Measurements from ENCODE around the gene TCN1. TPM values are rescaled to one million over a fixed set of nuclear protein-coding genes. Genes with fewer than 3 reads are reported as not detected.
A peak's percentile ranks its signal among the peaks of the same experiment; 100 is the strongest.
"Not testable (repeated sequence)": the region's sequence is repeated elsewhere in the genome, so short reads cannot be mapped to it uniquely, and the experiment has no call there.

TCN1 gene
- total and polyA plus RNA-seq, 8 donors: 0.10 to 1.8 (median 0.35) TPM; not detected in 2

GRCh38 chr11:59839615-59840014 lies 26.7 kb downstream of the TCN1 start:
- Histone ChIP-seq H3K9me3 (no peaks in the 10 kb centered on the region), H3K27me3 (no peaks in the 10 kb centered on the region), H3K36me3 (no peaks in the 10 kb centered on the region), H3K4me1 (no peaks in the 10 kb centered on the region), H3K4me3 (no peak overlapping the region), H3K27ac (no peak overlapping the region)
- intact Hi-C loops (cut with DNase I): no loop called here
- no peak for ATAC-seq
- no peak for DNase-seq
- TF ChIP-seq CTCF (IDR thresholded peaks at IDR 0.05): no peak

- intact Hi-C loops (cut with DNase I): no loop called here
- no peak for TF ChIP-seq CTCF (IDR thresholded peaks at IDR 0.05)
Measured at GRCh38 chr11:59833602-59834001, 32.7 kb downstream of the TCN1 start.

DNA sequence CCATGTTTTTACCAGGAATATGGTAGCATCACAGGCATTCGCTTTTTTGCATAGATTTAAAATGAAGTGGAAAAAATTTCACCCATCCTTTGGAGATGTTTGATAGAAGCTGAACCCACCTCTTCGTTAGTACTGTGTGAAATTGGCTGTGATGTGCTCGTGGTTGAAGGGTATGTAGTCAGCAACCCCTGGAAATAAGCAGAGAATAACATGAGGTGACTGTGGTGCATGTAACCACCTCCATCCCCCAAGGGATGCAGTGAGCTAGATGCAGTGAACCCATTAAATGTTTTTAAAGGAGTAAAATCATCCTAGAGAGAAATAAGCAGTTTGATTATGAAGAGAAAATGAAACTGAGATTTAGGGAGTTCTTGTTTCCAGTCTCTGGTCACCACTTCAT lies 36.9 kb downstream of the TCN1 start:
- Histone ChIP-seq H3K4me1 (peaks cover 0 to 3% of the 10 kb centered on the region in 2 donors), H3K4me3 (no peak overlapping the region), H3K27me3 (no peaks in the 10 kb centered on the region), H3K36me3 (no peaks in the 10 kb centered on the region), H3K9me3 (no peaks in the 10 kb centered on the region), H3K27ac (no peak overlapping the region)
- ATAC-seq (no peak), DNase-seq (no peak)
- no peak for TF ChIP-seq CTCF (IDR thresholded peaks at IDR 0.05)
- intact Hi-C loops (cut with DNase I): no loop called here

More at GRCh38 chr11:59833602-59834001, 32.7 kb downstream of the TCN1 start:
- ATAC-seq (no peak), DNase-seq (no peak)
- no peaks in the 10 kb centered on the region for H3K27me3 ChIP-seq
- no peak overlapping the region for H3K27ac ChIP-seq
- H3K36me3 ChIP-seq: no peaks in the 10 kb centered on the region
- H3K9me3 ChIP-seq: no peaks in the 10 kb centered on the region
- peaks cover 0 to 3% of the 10 kb centered on the region in 2 donors for H3K4me1 ChIP-seq
- H3K4me3 ChIP-seq: no peak overlapping the region

DNA sequence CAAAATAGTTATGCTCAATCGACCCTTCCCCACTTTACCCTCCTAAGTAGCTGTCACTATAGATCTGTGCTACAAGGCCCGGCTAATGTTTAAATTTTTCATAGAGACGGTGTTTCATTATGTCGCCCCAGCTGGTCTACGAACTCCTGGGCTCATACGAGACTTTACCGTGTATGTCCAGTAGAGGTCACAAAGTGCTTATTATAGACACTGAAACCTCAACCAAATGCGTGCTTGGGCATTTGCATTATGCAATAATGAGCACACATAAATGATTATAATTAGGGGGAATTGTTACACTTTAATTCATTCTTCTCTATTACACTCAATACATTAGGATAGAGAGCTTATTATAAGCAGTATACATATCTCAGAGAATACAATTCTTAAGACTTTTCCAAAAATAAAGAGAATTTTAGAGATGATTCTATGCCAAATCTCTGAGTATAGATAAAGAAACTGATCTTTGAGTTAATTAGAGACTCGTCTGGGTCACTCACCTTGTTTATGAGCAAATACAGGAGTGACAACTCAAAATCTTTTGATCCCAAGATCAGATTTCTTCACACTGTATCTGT lies 43.2 kb downstream of the TCN1 start:
- TF ChIP-seq CTCF (IDR thresholded peaks at IDR 0.05): peak; percentile 46 to 64
- Histone ChIP-seq H3K4me3 (no peak overlapping the region), H3K36me3 (no peaks in the 10 kb centered on the region), H3K27me3 (no peaks in the 10 kb centered on the region), H3K9me3 (no peaks in the 10 kb centered on the region), H3K27ac (no peak overlapping the region), H3K4me1 (no peaks in the 10 kb centered on the region)
- ATAC-seq: peak; percentile 95
- peak in 1 of 4 donors; percentile 51 for DNase-seq
- intact Hi-C loops (cut with DNase I): no loop called here

DNA sequence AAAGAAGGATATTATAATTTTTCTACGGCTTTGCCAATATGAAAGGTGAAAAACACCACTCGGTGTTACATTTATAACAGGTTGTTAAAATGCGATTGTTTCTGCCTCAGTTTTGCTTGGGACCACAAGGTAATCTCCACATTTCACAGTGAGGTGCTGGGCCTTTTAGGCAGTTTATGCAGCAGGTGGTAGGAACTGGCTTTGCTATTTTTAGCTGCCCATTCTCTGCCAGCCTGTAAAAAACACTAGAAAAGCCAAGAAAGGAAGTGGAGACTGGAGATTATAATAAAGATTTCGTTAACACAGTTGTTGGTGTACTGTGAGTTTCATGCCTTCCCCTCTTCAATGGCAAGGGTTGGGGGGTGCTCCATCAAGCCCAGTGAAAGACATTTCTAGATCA lies 47.7 kb downstream of the TCN1 start:
- no peaks in the 10 kb centered on the region for H3K9me3 ChIP-seq
- intact Hi-C loops (cut with DNase I): no loop called here
- no peak overlapping the region for H3K4me3 ChIP-seq
- no peaks in the 10 kb centered on the region for H3K36me3 ChIP-seq
- TF ChIP-seq CTCF (IDR thresholded peaks at IDR 0.05): no peak
- ATAC-seq (no peak), DNase-seq (no peak)
- no peaks in the 10 kb centered on the region for H3K27me3 ChIP-seq
- H3K27ac ChIP-seq: no peak overlapping the region
- H3K4me1 ChIP-seq: peaks cover 0 to 9% of the 10 kb centered on the region in 2 donors

DNA sequence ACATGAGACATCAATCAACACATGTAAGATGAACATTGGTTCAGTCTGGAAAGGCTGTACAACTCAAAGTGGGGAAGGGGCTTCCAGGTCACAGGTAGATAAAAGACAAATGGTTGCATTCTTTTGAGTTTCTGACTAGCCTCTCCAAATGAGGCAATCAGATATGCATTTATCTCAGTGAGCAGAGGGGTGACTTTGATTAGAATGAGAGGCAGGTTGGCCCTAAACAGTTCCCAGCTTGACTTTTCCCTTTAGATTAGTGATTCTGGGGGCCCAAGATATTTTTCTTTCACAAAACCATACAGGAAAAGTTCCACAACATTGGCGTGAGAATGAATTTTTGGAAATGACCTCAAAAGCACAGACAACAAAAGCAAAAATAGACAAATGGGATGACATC lies 49.9 kb downstream of the TCN1 start:
- H3K36me3 ChIP-seq; ATAC-seq; H3K27me3 ChIP-seq; H3K4me3 ChIP-seq; DNase-seq; H3K27ac ChIP-seq; intact Hi-C loops (cut with DNase I); H3K9me3 ChIP-seq: not testable (repeated sequence)
- peaks cover 0 to 13% of the 10 kb centered on the region in 2 donors for H3K4me1 ChIP-seq
